ENCODE results near the gene PAQR3. TPM values are rescaled to one million over a fixed set of nuclear protein-coding genes. Genes with fewer than 3 reads are reported as not detected.

Gene PAQR3
- total RNA-seq, 2 experiments from 2014 or later = 29.5 to 30.7 TPM

DNA sequence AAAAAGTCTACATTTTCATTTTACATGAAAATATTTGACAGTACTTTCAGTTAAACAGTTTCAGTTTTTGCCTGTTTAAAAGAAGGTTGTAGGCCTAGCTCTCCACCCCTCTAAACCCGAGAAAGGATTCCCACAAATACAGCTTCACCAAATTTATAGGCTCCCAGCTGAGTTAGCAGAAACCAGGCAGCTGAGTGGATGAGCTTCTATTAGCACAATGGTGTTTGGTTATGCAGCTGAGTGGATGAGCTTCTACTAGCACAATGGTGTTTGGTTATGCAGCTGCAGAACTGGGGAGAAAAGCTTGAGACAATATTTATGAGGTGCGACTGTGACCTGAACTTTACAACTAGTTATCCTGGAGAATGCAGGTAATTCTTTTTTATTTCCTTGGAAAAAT lies 36.6 kb upstream of the PAQR3 start:
- intact Hi-C loops (cut with DNase I, micrococcal nuclease) = no loop called here
- Histone ChIP-seq H3K4me1 (ENCODE audit: insufficient read depth, low read length) (no peaks in the 10 kb centered on the region), H3K36me3 (ENCODE audit: insufficient read depth, low read length) (no peaks in the 10 kb centered on the region), H3K9me3 (ENCODE audit: control insufficient read depth in 1 of 2, insufficient read depth in 1 of 2, low read length in 2 of 2) (no peaks in the 10 kb centered on the region), H3K4me3 (ENCODE audit: low read length) (no peak overlapping the region), H3K27ac (ENCODE audit: low read depth in 1 of 2, low read length in 2 of 2) (no peak overlapping the region), H3K27me3 (ENCODE audit: control insufficient read depth in 1 of 2, insufficient read depth in 2 of 2, low read length in 2 of 2) (no peaks in the 10 kb centered on the region)
- CTCF ChIA-PET = no interaction called here
- H3K4me3 Mint-ChIP-seq = no peak overlapping the region
- no peaks in the 10 kb centered on the region for H3K36me3 Mint-ChIP-seq (ENCODE audit: low read depth)
- no peaks in the 10 kb centered on the region for H3K4me1 Mint-ChIP-seq (ENCODE audit: low read depth)
- POLR2A ChIA-PET = no interaction called here
- H3K27me3 Mint-ChIP-seq = peaks cover 9% of the 10 kb centered on the region
- DNase-seq = no peak
- H3K9me3 Mint-ChIP-seq = no peaks in the 10 kb centered on the region
- H3K27ac Mint-ChIP-seq = no peak overlapping the region
- no peak for ATAC-seq (ENCODE audit: poor library complexity)
- TF ChIP-seq, protein P1, sequence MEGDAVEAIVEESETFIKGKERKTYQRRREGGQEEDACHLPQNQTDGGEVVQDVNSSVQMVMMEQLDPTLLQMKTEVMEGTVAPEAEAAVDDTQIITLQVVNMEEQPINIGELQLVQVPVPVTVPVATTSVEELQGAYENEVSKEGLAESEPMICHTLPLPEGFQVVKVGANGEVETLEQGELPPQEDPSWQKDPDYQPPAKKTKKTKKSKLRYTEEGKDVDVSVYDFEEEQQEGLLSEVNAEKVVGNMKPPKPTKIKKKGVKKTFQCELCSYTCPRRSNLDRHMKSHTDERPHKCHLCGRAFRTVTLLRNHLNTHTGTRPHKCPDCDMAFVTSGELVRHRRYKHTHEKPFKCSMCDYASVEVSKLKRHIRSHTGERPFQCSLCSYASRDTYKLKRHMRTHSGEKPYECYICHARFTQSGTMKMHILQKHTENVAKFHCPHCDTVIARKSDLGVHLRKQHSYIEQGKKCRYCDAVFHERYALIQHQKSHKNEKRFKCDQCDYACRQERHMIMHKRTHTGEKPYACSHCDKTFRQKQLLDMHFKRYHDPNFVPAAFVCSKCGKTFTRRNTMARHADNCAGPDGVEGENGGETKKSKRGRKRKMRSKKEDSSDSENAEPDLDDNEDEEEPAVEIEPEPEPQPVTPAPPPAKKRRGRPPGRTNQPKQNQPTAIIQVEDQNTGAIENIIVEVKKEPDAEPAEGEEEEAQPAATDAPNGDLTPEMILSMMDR (IDR thresholded peaks at IDR 0.05) = no peak

DNA sequence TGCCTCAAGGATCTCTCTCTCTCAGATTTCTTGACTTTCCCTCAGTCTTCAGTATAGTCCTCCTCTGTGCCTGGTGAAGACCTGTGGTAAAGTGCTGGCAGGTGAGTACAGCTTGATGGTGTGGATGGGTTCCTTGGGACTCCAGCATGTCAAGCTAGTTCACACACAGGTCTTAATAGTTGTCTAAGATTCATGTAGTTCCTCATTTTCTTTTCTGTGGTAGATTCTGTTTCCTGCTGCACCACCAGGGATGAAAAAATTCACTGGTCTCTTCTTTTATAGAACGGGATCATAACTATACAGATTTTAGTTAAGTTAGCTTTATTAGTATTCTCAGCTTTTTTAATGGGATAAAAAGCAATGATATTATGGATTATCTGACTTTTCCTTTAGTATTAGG lies 32.5 kb upstream of the PAQR3 start:
- Histone ChIP-seq H3K36me3 (ENCODE audit: insufficient read depth, low read length) (no peaks in the 10 kb centered on the region), H3K4me3 (ENCODE audit: low read length) (no peak overlapping the region), H3K9me3 (ENCODE audit: control insufficient read depth in 1 of 2, insufficient read depth in 1 of 2, low read length in 2 of 2) (no peaks in the 10 kb centered on the region), H3K27me3 (ENCODE audit: control insufficient read depth in 1 of 2, insufficient read depth in 2 of 2, low read length in 2 of 2) (no peaks in the 10 kb centered on the region), H3K4me1 (ENCODE audit: insufficient read depth, low read length) (no peaks in the 10 kb centered on the region), H3K27ac (ENCODE audit: low read depth in 1 of 2, low read length in 2 of 2) (no peak overlapping the region)
- ATAC-seq (ENCODE audit: poor library complexity) (no peak), DNase-seq (no peak)
- Mint-ChIP-seq H3K4me1 (ENCODE audit: low read depth) (no peaks in the 10 kb centered on the region), H3K36me3 (ENCODE audit: low read depth) (no peaks in the 10 kb centered on the region), H3K9me3 (peaks cover 2% of the 10 kb centered on the region), H3K27me3 (peaks cover 9% of the 10 kb centered on the region), H3K27ac (no peak overlapping the region), H3K4me3 (no peak overlapping the region)
- TF ChIP-seq, protein P1 (IDR thresholded peaks at IDR 0.05) = no peak
- POLR2A ChIA-PET = no interaction called here
- CTCF ChIA-PET = no interaction called here
- intact Hi-C loops (cut with DNase I, micrococcal nuclease) = no loop called here

DNA sequence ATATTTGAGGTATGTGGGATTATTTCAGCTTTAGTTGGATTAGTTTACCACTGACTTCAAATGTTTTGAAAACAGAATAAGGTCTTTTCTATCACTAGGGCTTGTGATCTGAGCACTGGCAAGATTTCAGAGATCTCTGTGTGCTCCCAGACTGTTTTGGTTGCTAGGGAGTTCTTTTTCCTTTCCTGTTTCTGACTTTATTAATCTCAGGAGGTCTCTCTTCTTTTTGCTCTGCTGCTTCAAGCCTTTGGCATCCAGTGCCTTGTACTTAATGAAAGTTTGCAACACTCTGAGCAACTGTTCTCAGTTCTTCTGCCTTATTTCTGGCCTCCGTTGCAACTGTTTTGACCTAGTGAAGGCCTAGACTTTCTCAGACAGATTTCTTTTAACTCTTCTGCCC lies 32.1 kb upstream of the PAQR3 start:
- H3K27ac ChIP-seq (ENCODE audit: low read depth in 1 of 2, low read length in 2 of 2) = no peak overlapping the region
- intact Hi-C loops (cut with DNase I, micrococcal nuclease) = no loop called here
- no peaks in the 10 kb centered on the region for H3K36me3 ChIP-seq (ENCODE audit: insufficient read depth, low read length)
- no peaks in the 10 kb centered on the region for H3K9me3 ChIP-seq (ENCODE audit: control insufficient read depth in 1 of 2, insufficient read depth in 1 of 2, low read length in 2 of 2)
- no peak overlapping the region for H3K4me3 ChIP-seq (ENCODE audit: low read length)
- TF ChIP-seq, protein P1 (IDR thresholded peaks at IDR 0.05) = no peak
- DNase-seq (no peak), ATAC-seq (ENCODE audit: poor library complexity) (no peak)
- CTCF ChIA-PET = no interaction called here
- H3K4me3 Mint-ChIP-seq = no peak overlapping the region
- no peak overlapping the region for H3K27ac Mint-ChIP-seq
- H3K36me3 Mint-ChIP-seq (ENCODE audit: low read depth) = no peaks in the 10 kb centered on the region
- H3K4me1 Mint-ChIP-seq (ENCODE audit: low read depth) = no peaks in the 10 kb centered on the region
- peaks cover 2% of the 10 kb centered on the region for H3K9me3 Mint-ChIP-seq
- H3K27me3 ChIP-seq (ENCODE audit: control insufficient read depth in 1 of 2, insufficient read depth in 2 of 2, low read length in 2 of 2) = no peaks in the 10 kb centered on the region
- H3K27me3 Mint-ChIP-seq = peaks cover 9% of the 10 kb centered on the region
- POLR2A ChIA-PET = no interaction called here
- no peaks in the 10 kb centered on the region for H3K4me1 ChIP-seq (ENCODE audit: insufficient read depth, low read length)
